ENCODE measurements around the gene ATOH8. TPM values are rescaled to one million over a fixed set of nuclear protein-coding genes. Genes with fewer than 3 reads are reported as not detected.
A peak's percentile ranks its signal among the peaks of the same experiment; 100 is the strongest.

Gene ATOH8
- total and polyA plus RNA-seq, 2 experiments from 2014 or later = 12.7 to 50.1 TPM

- WGBS, 2 experiments (ENCODE audit: low coverage in 1 of 2, low lambda C conversion rate in 2 of 2, missing lambda C conversion rate in 2 of 2) = 81 to 83% methylated on average over 26 of the region's 26 CpGs
- H2AFZ ChIP-seq = no peak overlapping the region
- H3F3A ChIP-seq (ENCODE audit: insufficient read depth) = no peaks in the 10 kb centered on the region
- no peak overlapping the region for H3K4me3 ChIP-seq
- TF ChIP-seq EZH2phosphoT487 (IDR thresholded peaks at IDR 0.05; ENCODE audit: insufficient read depth, low read depth) (no peak), EZH2 (IDR thresholded peaks at IDR 0.05; ENCODE audit: insufficient read depth, poor library complexity, severe bottlenecking) (no peak)
- peaks cover 30% of the 10 kb centered on the region for H3K4me1 ChIP-seq (ENCODE audit: insufficient read depth)
- no peaks in the 10 kb centered on the region for H3K9me2 ChIP-seq (ENCODE audit: insufficient read depth)
- no peaks in the 10 kb centered on the region for H3K9me3 ChIP-seq (ENCODE audit: low read depth)
- no peaks in the 10 kb centered on the region for H3K36me3 ChIP-seq (ENCODE audit: low read depth)
- no peak overlapping the region for H3K4me2 ChIP-seq (ENCODE audit: unreplicated experiment)
- no peak overlapping the region for H3K9ac ChIP-seq
- H4K20me1 ChIP-seq (ENCODE audit: insufficient read depth) = no peaks in the 10 kb centered on the region
- peak; percentile 5 for DNase-seq
- peaks cover 95% of the 10 kb centered on the region for H3K79me2 ChIP-seq (ENCODE audit: insufficient read depth)
- in situ Hi-C loops (cut with MboI) = no loop called here
- no peak overlapping the region for H3K27ac ChIP-seq
- no peaks in the 10 kb centered on the region for H3K27me3 ChIP-seq (replicated peaks; ENCODE audit: insufficient read depth)
These were observed 11.4 kb downstream of the ATOH8 start for GRCh38 chr2:85765081-85765731.

GRCh38 chr2:85766229-85766628, 12.4 kb downstream of the ATOH8 start:
- peaks cover 95% of the 10 kb centered on the region for H3K79me2 ChIP-seq (ENCODE audit: insufficient read depth)
- no peak for DNase-seq
- H4K20me1 ChIP-seq (ENCODE audit: insufficient read depth) = no peaks in the 10 kb centered on the region
- H3K4me2 ChIP-seq (ENCODE audit: unreplicated experiment) = no peak overlapping the region
- H3K36me3 ChIP-seq (ENCODE audit: low read depth) = no peaks in the 10 kb centered on the region
- no peaks in the 10 kb centered on the region for H3K27me3 ChIP-seq (replicated peaks; ENCODE audit: insufficient read depth)
- no peaks in the 10 kb centered on the region for H3K9me2 ChIP-seq (ENCODE audit: insufficient read depth)
- H3K4me1 ChIP-seq (ENCODE audit: insufficient read depth) = peaks cover 28% of the 10 kb centered on the region
- H3K9me3 ChIP-seq (ENCODE audit: low read depth) = no peaks in the 10 kb centered on the region
- no peak overlapping the region for H3K4me3 ChIP-seq
- H2AFZ ChIP-seq = no peak overlapping the region
- no peak overlapping the region for H3K27ac ChIP-seq
- TF ChIP-seq EZH2 (IDR thresholded peaks at IDR 0.05; ENCODE audit: insufficient read depth, poor library complexity, severe bottlenecking) = no peak
- TF ChIP-seq EZH2phosphoT487 (IDR thresholded peaks at IDR 0.05; ENCODE audit: insufficient read depth, low read depth) = no peak
- in situ Hi-C loops (cut with MboI) = no loop called here
- H3K9ac ChIP-seq = no peak overlapping the region
- H3F3A ChIP-seq (ENCODE audit: insufficient read depth) = peaks cover 9% of the 10 kb centered on the region
- WGBS, 2 experiments (ENCODE audit: low coverage in 1 of 2, low lambda C conversion rate in 2 of 2, missing lambda C conversion rate in 2 of 2) = 76 to 77% methylated on average over 7 of the region's 7 CpGs

- no peak overlapping the region for H3K4me2 ChIP-seq (ENCODE audit: unreplicated experiment)
- in situ Hi-C loops (cut with MboI) = no loop called here
- WGBS, 2 experiments (ENCODE audit: low coverage in 1 of 2, low lambda C conversion rate in 2 of 2, missing lambda C conversion rate in 2 of 2) = 91 to 92% methylated on average over 12 of the region's 12 CpGs
- no peaks in the 10 kb centered on the region for H3K27me3 ChIP-seq (replicated peaks; ENCODE audit: insufficient read depth)
- H3K4me1 ChIP-seq (ENCODE audit: insufficient read depth) = peaks cover 31% of the 10 kb centered on the region
- H2AFZ ChIP-seq = no peak overlapping the region
- no peak overlapping the region for H3K4me3 ChIP-seq
- H3F3A ChIP-seq (ENCODE audit: insufficient read depth) = peaks cover 21% of the 10 kb centered on the region
- H4K20me1 ChIP-seq (ENCODE audit: insufficient read depth) = no peaks in the 10 kb centered on the region
- H3K9me2 ChIP-seq (ENCODE audit: insufficient read depth) = no peaks in the 10 kb centered on the region
- no peak overlapping the region for H3K27ac ChIP-seq
- H3K79me2 ChIP-seq (ENCODE audit: insufficient read depth) = peaks cover 77% of the 10 kb centered on the region
- H3K9ac ChIP-seq = no peak overlapping the region
- DNase-seq = no peak
- H3K9me3 ChIP-seq (ENCODE audit: low read depth) = no peaks in the 10 kb centered on the region
- TF ChIP-seq EZH2phosphoT487 (IDR thresholded peaks at IDR 0.05; ENCODE audit: insufficient read depth, low read depth) (no peak), EZH2 (IDR thresholded peaks at IDR 0.05; ENCODE audit: insufficient read depth, poor library complexity, severe bottlenecking) (no peak)
- no peaks in the 10 kb centered on the region for H3K36me3 ChIP-seq (ENCODE audit: low read depth)
These were observed 14.2 kb downstream of the ATOH8 start for GRCh38 chr2:85767803-85768665.

DNA sequence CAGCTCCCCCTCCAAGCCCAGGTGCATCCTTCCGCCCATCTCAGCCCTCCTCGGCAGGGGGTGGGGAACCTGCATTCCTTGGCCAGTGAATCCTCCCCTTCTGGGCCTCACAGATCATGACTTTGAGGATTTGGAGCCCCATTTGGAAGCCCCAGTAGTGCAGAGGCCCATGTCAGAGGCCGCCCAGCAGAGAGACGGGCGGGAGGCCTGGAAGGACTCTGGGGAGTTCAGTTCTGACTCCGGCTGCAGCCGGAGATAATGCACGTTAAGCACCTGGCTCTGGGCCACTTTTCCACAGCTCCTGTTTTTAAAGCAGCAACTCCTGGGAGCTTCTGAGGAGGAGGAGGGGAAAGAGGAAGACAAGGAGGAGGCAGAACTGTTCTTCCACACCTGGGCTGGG, 14.9 kb downstream of the ATOH8 start:
- in situ Hi-C loops (cut with MboI) = no loop called here
- Histone ChIP-seq H3K4me1 (ENCODE audit: insufficient read depth) (peaks cover 34% of the 10 kb centered on the region), H4K20me1 (ENCODE audit: insufficient read depth) (no peaks in the 10 kb centered on the region), H3K79me2 (ENCODE audit: insufficient read depth) (peaks cover 74% of the 10 kb centered on the region), H3K4me2 (ENCODE audit: unreplicated experiment) (no peak overlapping the region), H2AFZ (no peak overlapping the region), H3K9ac (no peak overlapping the region), H3K27me3 (replicated peaks; ENCODE audit: insufficient read depth) (no peaks in the 10 kb centered on the region), H3K27ac (no peak overlapping the region), H3K9me3 (ENCODE audit: low read depth) (no peaks in the 10 kb centered on the region), H3K36me3 (ENCODE audit: low read depth) (no peaks in the 10 kb centered on the region), H3K4me3 (no peak overlapping the region), H3F3A (ENCODE audit: insufficient read depth) (peaks cover 27% of the 10 kb centered on the region), H3K9me2 (ENCODE audit: insufficient read depth) (no peaks in the 10 kb centered on the region)
- TF ChIP-seq EZH2phosphoT487 (IDR thresholded peaks at IDR 0.05; ENCODE audit: insufficient read depth, low read depth) = no peak
- no peak for TF ChIP-seq EZH2 (IDR thresholded peaks at IDR 0.05; ENCODE audit: insufficient read depth, poor library complexity, severe bottlenecking)
- DNase-seq = peak; percentile 42
- WGBS, 2 experiments (ENCODE audit: low coverage in 1 of 2, low lambda C conversion rate in 2 of 2, missing lambda C conversion rate in 2 of 2) = 72 to 77% methylated on average over 8 of the region's 8 CpGs

All from GM23248 (cell line).